GM19438 (cell line): Measurements from ENCODE around the gene OR2F2.

Source experiments
- ATAC-seq: cut with Tn5 transposase; IDR thresholded peaks from one replicate; pipeline ENCODE4 v1.9.1; 2021; ENCODE audit warnings: low read depth; ENCODE audit not compliant: unreplicated experiment

OR2F2 gene

GRCh38 chr7:143913945-143914615, 21.0 kb upstream of the OR2F2 start:
- ATAC-seq = no peak

- ATAC-seq = no peak
Observed at GRCh38 chr7:143914938-143915652, 19.9 kb upstream of the OR2F2 start.

GRCh38 chr7:143924851-143925250, 10.2 kb upstream of the OR2F2 start:
- ATAC-seq = no peak

GRCh38 chr7:143929224-143929920, 5.7 kb upstream of the OR2F2 start:
- ATAC-seq = no peak

GRCh38 chr7:143931739-143932138, 3.3 kb upstream of the OR2F2 start:
- ATAC-seq = no peak

GRCh38 chr7:143936087-143937009, 1.3 kb downstream of the OR2F2 start:
- no peak for ATAC-seq

- ATAC-seq = no peak
Observed at GRCh38 chr7:143938379-143939243, 3.6 kb downstream of the OR2F2 start.

GRCh38 chr7:143945423-143945822, 10.4 kb downstream of the OR2F2 start:
- no peak for ATAC-seq

GRCh38 chr7:143947111-143947510, 12.1 kb downstream of the OR2F2 start:
- ATAC-seq = no peak

GRCh38 chr7:143948733-143949132, 13.7 kb downstream of the OR2F2 start:
- ATAC-seq = no peak

GRCh38 chr7:143953421-143953820, 18.4 kb downstream of the OR2F2 start:
- ATAC-seq = no peak

GRCh38 chr7:143954135-143954534, 19.1 kb downstream of the OR2F2 start:
- ATAC-seq = no peak

GRCh38 chr7:143954544-143954943, 19.5 kb downstream of the OR2F2 start, which contains the start of gene OR2F1:
Gene OR2F1, plus strand, starts transcription at chr7:143954844. Its CDS starts 5,127 bp downstream, at chr7:143959971.
- no peak for ATAC-seq

- no peak for ATAC-seq
Observed at GRCh38 chr7:143958781-143959180, 23.7 kb downstream of the OR2F2 start.

- ATAC-seq = no peak
Observed at GRCh38 chr7:143960813-143961610, 26.0 kb downstream of the OR2F2 start.

- no peak for ATAC-seq
Observed at GRCh38 chr7:143965280-143965679, 30.2 kb downstream of the OR2F2 start.

- ATAC-seq = no peak
Observed at GRCh38 chr7:143967398-143967797, 32.4 kb downstream of the OR2F2 start.

GRCh38 chr7:143973870-143974416, 38.9 kb downstream of the OR2F2 start:
- no peak for ATAC-seq
